GM21526 (cell line): ENCODE data around the gene GALNT8.

Experiments
- ATAC-seq: cut with Tn5 transposase; IDR thresholded peaks from one replicate; pipeline ENCODE4 v1.9.1; 2021; ENCODE audit warnings: moderate library complexity; ENCODE audit not compliant: unreplicated experiment, low FRiP score

Gene GALNT8

DNA sequence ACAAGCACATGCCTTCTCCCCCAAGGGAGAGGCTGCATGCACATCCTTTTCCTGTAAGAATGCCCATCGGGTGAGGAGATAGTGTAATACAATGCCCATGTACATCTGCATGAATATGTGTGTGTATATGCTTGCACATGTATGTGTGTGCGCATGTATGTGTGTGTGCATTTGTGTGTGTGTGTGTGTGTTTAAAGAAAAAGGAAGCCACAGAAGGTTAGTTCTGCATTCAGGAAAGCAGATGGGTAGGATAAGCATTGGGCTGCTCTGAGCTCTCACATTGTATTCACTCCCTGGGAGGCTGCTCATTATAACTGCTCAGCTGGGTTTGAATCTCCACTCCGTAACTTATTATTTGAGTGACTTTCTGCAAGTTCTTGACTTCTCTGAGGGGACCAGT, 74.3 kb downstream of the GALNT8 start:
- no peak for ATAC-seq

- ATAC-seq, result no peak
These were observed 76.0 kb downstream of the GALNT8 start for GRCh38 chr12:4796216-4796615.

DNA sequence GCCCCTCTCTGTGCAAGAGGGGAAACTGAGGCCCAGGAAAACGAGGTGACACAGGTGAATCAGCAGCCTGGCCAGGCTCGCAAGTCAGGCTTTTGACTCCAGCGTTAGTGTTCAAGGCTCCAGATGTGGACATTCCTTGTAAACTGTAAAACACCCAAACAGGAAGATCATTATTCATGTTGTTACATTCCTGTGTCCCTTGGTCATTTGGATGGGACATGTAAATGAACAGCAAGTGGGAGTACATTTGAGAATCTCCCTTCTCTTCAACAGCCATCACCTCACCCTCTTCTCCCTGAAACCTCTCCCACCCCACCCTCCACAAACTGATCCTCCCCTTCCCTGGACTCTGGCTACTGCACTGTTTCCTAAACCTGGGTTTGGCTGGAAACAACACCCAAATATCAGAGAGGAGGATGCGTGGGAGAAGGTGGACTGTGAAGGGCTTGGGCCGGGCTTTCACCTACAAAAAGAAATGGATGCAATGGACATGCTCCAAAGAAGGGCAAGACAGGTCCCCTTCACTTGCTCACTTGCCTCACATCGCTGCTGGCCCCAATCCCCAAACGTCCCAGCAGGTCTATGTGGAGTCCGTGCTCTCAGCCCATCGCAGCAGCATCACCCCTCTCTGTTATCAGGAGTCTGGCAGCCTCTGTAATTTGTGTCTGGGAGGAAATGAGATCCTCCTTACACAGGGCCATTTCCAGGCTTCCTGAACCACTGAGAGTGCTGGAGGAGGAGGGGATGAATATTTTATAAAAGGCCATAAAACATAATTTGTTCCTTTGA, 76.7 kb downstream of the GALNT8 start:
- ATAC-seq, result no peak

- no peak for ATAC-seq
These were observed 80.4 kb downstream of the GALNT8 start for GRCh38 chr12:4800555-4800954.

DNA sequence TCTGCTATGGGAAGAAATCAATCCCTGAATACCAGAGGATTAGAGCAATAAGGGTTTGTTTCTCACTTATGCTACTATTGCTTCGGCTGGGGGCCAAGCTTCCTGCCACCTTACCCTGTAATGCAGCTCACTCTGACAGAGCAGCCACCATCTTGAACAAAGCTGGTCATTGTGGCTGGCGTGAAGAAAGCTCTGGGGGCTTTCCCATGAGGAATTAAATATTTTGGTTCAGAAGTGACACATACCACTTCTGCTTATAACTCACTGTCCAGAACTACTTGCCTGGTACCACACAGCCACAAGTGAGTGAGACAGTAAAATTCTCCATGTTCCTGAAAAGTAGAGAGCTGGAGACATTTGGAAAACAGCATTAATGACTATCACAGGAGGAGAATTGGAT, 82.6 kb downstream of the GALNT8 start:
- no peak for ATAC-seq

DNA sequence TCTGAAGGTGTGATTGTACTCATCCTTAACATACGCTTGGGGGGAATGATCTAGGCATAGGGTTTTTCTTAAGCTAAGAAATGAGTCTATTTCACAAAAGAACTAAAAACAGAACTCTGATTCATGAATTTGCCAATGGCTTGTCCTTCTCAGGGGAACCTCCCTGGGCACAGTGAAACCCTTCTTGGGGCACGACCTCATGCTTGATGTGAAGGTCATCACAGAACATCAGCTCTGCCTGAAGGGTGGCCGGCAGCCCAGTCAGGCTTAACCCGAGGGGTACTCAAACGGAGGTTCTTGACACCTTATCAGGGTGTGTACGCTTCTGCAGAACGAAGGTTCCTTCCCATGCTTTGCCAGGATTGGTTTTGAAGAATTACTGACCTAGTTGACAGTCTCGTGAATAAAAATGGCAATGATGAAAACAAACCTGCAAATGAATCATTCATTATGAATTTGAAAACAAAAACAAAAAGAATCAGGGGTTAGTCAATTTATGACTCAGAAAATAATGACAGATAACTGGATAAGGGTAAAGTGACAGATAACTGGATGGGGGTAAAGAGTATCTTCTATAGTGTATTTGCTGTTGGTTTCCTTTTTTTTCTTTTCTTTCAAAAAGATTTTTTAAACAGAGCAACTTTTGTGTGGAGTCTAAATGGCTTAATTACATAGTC, 86.4 kb downstream of the GALNT8 start:
- ATAC-seq, result no peak

- ATAC-seq, result no peak
These were observed 87.0 kb downstream of the GALNT8 start for GRCh38 chr12:4807116-4807783.

- ATAC-seq, result no peak
These were observed 87.6 kb downstream of the GALNT8 start for GRCh38 chr12:4807813-4808212.

DNA sequence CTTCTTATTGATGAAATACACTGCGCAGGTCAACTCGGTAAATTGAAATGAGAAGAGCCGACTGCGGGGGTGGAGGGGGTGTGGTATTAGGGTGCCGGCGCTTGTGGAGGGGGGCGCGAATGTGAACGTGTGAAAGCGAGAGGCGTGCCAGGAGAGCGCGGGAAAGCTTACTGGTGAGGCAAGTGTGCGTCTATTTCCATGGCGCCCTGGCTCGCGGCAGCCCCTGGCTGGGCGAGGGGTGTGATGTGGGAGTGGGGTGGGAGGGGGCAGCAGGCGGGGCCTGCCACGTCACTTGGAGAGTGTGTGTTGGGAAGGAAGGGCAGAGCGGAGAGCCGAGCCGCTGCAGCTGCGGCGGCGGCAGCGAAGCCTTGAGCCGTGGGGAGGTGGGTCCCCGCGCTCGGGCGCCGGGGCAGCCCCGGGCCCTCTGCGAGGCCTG, 88.8 kb downstream of the GALNT8 start:
- ATAC-seq, result no peak

DNA sequence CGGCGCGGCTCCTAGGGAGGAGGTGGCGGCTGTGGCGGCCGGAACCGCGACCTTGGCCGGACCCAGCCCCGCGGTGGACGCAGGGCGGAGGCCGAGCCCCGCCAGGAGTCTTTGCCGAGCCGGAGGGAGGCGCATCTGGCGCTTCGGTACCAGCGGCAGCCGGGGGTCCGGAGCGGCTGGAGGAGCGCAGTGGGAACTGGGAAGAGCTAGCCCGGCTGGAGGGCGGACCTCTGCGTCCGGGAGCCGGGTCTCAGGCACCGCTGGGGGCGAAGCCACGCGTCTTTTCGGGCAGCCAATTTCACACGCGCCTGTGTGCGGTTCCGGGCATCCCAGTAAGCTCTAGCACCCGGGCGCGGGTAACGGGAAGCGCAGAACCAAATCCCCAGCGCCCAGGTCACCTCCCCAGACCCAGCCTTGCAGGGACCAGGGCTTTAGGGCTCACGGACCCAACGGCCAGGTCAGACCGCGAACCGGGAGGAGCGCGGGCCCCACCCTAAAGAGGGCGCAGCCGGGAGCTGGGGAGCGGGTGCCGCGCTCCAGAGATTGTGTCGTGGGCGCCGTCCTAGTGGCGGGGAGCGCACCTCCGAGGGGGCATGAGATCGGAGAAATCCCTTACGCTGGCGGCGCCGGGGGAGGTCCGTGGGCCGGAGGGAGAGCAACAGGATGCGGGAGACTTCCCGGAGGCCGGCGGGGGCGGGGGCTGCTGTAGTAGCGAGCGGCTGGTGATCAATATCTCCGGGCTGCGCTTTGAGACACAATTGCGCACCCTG, 89.4 kb downstream of the GALNT8 start:
- no peak for ATAC-seq

- no peak for ATAC-seq
These were observed 90.0 kb downstream of the GALNT8 start for GRCh38 chr12:4810219-4810671.

- no peak for ATAC-seq
These were observed 92.6 kb downstream of the GALNT8 start for GRCh38 chr12:4812624-4813327.

GRCh38 chr12:4813741-4814140, 93.5 kb downstream of the GALNT8 start:
- no peak for ATAC-seq

GRCh38 chr12:4814485-4814884, 94.3 kb downstream of the GALNT8 start:
- ATAC-seq, result no peak

GRCh38 chr12:4816744-4817525, 96.7 kb downstream of the GALNT8 start:
- no peak for ATAC-seq

- ATAC-seq, result no peak
These were observed 97.7 kb downstream of the GALNT8 start for GRCh38 chr12:4817880-4818279.

DNA sequence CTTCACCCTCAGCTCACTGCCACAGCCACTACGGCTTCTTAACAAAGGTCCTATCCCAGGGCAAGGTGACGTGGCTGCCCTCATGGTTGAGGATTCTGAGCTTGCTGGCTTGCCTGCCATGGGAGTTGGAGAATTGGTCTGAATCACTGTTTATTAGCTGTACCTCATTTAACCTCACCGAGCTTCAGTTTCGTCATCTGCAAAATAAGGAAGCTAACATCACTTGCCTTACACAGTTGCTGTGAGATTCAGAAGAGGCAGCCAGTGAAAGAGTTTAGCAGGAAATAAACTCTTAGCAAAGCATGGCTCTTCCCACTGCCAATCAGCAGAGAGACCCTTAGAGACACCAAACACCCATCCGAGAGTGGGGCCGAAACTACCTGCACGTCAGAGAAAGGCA, 99.5 kb downstream of the GALNT8 start:
- ATAC-seq, result no peak

DNA sequence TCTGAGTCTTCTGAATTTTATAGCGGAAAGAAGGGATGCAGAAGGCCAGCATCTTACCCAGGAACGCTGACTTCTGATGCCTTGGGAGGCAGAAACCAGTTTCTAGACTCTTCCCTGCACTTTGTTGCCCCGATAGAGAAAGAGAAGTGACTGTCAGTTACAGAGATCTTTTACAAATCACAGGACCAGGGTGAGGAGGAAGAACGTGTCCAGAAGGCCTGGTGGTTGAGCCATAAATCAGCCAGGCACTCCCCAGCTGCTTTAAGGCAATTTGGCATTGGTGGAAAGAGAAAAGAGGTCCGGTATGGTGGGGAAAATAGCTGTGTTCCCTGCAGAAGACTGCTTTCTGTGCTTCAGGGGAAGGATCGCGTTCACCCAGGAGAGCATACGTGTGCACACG, 100.8 kb downstream of the GALNT8 start:
- ATAC-seq, result no peak
